Sciatic nerve (tissue), 2 donors: ENCODE data around the gene MS4A1. TPM values are rescaled to one million over a fixed set of nuclear protein-coding genes. Genes with fewer than 3 reads are reported as not detected.
"Not testable (repeated sequence)": the region's sequence is repeated elsewhere in the genome, so short reads cannot be mapped to it uniquely, and the experiment has no call there.

Source experiments
- ATAC-seq: fragments of 200-7000 bp; cut with Tn5 transposase; one replicate; pipeline ENCODE4 v1.9.1; 2020; ENCODE audit warnings: mild to moderate bottlenecking, moderate library complexity
- DNase-seq: peaks from one replicate; pipeline ENCODE4 v3.0.0-alpha.2; 2020; ENCODE audit warnings: low spot score
- intact Hi-C: fragments of 100-400 bp; cut with DNase I; formaldehyde crosslinking; loops from one replicate; pipeline ENCODE4 v1.14.2; 2022
- total RNA-seq: library from RNA; stranded (reverse); fragmentation: NEBNext Ultra II Directional; extraction: Animal tissue kit (Norgen Biotek cat#: 25700); gene quantifications from one replicate; pipeline ENCODE4 v1.2.1, GENCODE V29; 2021
- donor health status: DM: no; HTN: no; CAD: no.
- donor health status: DM: no; HTN: no; CAD: no.

The MS4A1 gene
- 2.5 TPM for total RNA-seq

- ATAC-seq, result no peak
- intact Hi-C loops, result no loop called here
- DNase-seq, result no peak
These were observed at the start of gene MS4A1 for GRCh38 chr11:60455531-60456042. Gene MS4A1, plus strand, starts transcription at chr11:60455847. Its CDS starts 6,528 bp downstream, at chr11:60462375.

DNA sequence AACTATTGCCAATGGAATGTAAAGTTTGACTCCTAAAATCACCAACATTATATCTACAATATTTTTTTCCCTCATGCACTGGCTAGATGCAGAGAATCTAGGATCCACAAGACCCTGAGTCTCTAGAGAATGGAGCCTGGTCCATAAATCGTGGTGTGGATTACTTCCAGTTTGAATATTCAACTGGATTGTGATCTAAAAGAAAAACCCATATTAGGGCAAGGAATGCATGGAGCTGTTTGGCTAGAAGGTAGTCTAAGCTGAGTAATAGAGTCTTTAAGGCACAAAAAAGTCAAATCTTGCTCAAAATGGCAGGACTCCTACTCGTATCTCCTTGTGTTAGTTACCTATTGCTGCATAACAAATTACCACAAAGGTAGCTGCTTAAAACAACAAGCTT lies 35.6 kb upstream of the MS4A1 start:
- DNase-seq (no peak), ATAC-seq (no peak)
- intact Hi-C loops, result no loop called here

DNA sequence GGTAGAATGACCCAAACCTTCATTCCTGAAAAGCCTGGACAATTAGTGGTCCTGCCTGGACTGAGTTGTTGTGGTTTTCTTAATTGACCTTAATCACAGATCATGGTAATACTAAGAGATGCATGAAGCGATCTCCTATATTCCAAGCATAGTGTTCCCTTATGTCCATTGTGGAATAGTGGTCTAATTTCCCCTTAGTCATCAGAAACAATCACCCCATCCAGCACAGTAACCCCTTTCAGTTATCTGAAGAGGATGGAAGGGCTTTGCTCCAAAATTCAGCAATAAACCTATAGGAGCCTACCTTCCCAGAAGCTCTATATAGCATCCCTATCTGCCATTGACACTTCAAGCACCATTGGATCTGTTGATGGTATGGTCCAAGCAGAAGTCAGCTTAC lies 33.0 kb upstream of the MS4A1 start:
- DNase-seq (no peak), ATAC-seq (no peak)
- intact Hi-C loops, result no loop called here

DNA sequence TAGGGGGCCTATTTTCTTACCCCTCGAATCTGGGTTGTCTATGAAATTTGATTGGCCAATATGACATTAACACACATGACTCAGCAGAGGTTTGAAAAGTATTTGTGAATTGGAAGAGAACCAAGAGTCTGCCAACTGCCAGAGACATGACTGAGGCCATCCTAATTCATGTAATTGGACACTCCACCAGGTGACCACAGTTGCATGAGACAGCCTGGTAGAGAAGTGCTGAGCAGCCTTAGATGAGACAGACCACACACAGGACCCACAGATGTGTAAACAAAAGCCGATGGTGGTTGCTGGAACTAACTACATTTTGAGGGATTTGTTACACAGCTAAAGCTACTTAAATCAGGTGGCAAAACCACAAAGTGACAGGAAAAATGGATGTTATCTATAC lies 27.1 kb upstream of the MS4A1 start:
- ATAC-seq (no peak), DNase-seq (no peak)
- intact Hi-C loops, result no loop called here

DNA sequence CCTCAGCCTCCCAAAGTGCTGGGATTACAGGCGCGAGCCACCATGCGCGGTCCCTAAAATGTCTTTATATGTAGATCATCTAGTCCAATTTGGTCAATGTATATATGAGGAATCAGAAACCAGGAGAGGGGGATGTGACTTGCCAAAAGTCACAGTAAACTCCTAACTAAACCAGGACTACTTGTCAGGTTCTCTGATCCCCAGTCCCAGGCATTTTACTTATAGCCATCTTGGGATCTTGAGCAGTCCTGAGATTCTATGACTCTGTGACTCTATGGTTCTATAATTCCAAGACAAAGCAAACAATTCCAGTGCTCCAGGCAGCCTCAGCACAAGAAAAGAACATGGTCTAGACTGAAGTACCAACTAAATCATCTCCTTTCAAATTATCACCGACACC lies 26.4 kb upstream of the MS4A1 start, which contains the start of gene MS4A5:
TSS of gene MS4A5 (plus strand) at position 301 of the 400 bp plus-strand sequence. CDS start 103 bp downstream, outside the sequence.
- intact Hi-C loops, result no loop called here
- no peak for ATAC-seq

GRCh38 chr11:60431251-60431650 lies 24.4 kb upstream of the MS4A1 start:
- intact Hi-C loops, result no loop called here
- no peak for DNase-seq
- ATAC-seq, result no peak

More for the DNA sequence above, 26.4 kb upstream of the MS4A1 start, which contains the start of gene MS4A5:
- DNase-seq, result no peak

- no peak for ATAC-seq
- no peak for DNase-seq
- intact Hi-C loops, result no loop called here
These were observed 22.2 kb upstream of the MS4A1 start for GRCh38 chr11:60433401-60433800.

- ATAC-seq (no peak), DNase-seq (no peak)
- intact Hi-C loops, result no loop called here
These were observed 8.6 kb upstream of the MS4A1 start for GRCh38 chr11:60447070-60447469.

- intact Hi-C loops, result no loop called here
- no peak for DNase-seq
- no peak for ATAC-seq
These were observed 7.8 kb upstream of the MS4A1 start for GRCh38 chr11:60447846-60448245.

DNA sequence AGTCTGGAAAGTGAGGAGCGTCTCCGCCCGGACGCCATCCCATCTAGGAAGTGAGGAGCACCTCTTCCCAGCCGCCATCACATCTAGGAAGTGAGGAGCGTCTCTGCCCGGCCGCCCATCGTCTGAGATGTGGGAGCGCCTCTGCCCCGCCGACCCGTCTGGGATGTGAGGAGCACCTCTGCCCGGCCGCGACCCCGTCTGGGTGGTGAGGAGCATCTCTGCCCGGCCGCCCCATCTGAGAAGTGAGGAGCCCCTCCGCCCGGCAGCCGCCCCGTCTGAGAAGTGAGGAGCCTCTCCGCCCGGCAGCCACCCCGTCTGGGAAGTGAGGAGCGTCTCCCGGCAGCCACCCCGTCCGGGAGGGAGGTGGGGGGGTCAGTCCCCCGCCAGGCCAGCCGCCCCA lies 4.5 kb upstream of the MS4A1 start:
- DNase-seq, ATAC-seq, intact Hi-C loops: not testable (repeated sequence)

- intact Hi-C loops, result no loop called here
- DNase-seq (no peak), ATAC-seq (no peak)
These were observed 1.4 kb upstream of the MS4A1 start for GRCh38 chr11:60454212-60454611.

DNA sequence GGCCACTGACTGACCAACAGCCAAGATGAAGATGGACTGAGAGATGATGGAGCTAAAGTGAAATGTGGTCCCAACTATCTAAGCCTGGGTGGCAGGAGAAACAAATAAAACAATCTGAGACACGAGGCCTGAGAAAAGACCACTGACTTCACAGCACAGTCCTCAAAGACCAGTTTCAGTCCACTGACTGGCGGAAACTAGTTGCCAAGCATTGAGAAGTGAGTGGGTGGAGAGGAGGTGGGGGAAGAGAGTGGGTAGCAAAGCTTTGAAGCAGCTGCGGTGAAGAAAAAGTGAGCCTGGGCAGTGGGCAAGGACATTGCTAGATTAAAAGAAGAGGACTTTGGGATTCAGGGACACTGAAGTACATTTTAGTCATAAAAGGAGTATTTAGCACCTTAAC lies 1.9 kb downstream of the MS4A1 start:
- intact Hi-C loops, result no loop called here
- ATAC-seq (no peak), DNase-seq (no peak)

DNA sequence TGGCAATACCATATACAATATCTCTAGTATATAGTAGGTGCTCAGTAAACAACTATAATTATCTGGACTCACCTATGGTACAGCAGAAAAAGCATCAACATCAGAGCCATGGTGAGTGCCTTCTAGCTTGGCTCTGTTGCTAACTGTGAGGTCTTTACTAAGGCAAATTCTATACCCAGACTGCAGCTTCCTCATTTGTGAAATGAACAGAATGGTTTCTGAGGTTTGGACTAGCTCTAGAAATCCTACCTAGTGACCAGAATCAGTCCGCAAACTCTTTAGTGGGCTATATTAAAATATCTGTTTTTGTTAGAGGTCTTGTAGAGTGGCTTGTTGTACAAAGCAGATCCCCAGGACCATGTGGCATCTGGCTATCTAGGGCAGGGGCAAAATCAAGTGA lies 3.7 kb downstream of the MS4A1 start:
- ATAC-seq, result no peak
- intact Hi-C loops, result no loop called here
- DNase-seq, result no peak

GRCh38 chr11:60468829-60469228 lies 13.2 kb downstream of the MS4A1 start:
- DNase-seq (no peak), ATAC-seq (no peak)
- intact Hi-C loops, result no loop called here

DNA sequence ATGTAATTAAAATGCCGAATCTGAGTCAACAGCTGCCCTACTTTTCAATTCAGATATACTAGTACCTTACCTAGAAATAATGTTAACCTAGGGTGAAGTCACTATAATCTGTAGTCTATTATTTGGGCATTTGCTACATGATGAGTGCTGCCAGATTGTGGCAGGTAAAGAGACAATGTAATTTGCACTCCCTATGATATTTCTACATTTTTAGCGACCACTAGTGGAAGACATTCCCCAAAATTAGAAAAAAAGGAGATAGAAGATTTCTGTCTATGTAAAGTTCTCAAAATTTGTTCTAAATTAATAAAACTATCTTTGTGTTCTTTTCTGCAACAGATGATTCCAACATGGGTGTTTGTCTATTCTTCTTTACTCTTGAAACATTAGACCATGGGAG lies 14.1 kb downstream of the MS4A1 start:
- ATAC-seq (no peak), DNase-seq (no peak)
- intact Hi-C loops, result no loop called here

DNA sequence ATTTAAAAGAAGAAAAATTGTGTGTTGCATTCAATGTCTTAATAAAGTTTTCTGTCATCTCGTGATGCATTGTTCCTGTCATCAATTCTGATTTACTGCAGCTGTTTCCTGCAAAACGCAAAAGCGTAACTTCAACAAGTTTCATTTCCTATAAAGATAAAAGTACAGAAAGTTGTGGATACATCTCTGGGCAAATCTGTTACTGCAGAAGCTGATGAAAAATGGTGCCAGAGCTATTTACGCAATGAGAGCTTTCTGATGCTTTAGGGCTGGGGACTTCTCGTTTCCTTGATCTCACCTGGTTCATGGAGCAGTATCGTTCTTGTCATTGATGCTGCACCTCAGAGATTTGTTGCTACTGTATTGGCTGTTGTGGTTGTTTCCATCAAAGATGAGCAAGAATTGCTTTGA lies 21.4 kb downstream of the MS4A1 start:
- intact Hi-C loops, result no loop called here

GRCh38 chr11:60482361-60482760 lies 26.7 kb downstream of the MS4A1 start:
- peak; percentile 41 for ATAC-seq
- no peak for DNase-seq
- intact Hi-C loops, result no loop called here

More for the DNA sequence above, 21.4 kb downstream of the MS4A1 start:
- DNase-seq (no peak), ATAC-seq (peak; percentile 44)

GRCh38 chr11:60485987-60486386 lies 30.3 kb downstream of the MS4A1 start:
- intact Hi-C loops, result no loop called here
- ATAC-seq, result peak; percentile 34
- DNase-seq, result no peak

GRCh38 chr11:60492488-60493009 lies 36.9 kb downstream of the MS4A1 start, which contains the start of gene MS4A12:
Gene MS4A12, plus strand, starts transcription at chr11:60492778. Its CDS starts 4,541 bp downstream, at chr11:60497319.
- no peak for ATAC-seq
- intact Hi-C loops, result no loop called here
- DNase-seq, result no peak

DNA sequence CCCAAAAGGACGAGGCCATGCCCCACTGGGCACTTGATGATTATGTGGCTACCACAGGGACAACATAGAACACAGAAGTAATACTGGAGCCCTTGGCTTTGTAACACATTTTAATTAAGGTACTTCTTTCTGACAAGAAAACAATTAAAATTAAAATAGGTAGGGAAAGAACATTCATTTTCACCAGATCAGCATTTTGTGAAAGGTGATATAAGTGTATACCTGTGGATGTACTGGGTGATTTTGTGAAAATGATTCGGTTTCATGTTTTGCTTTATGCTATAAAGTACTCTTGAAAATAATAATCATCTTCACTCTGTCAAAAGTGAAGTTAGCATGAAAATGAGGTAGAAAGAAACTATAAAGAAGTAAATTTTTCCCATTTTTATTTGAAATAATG lies 37.8 kb downstream of the MS4A1 start:
- intact Hi-C loops, result no loop called here
- no peak for DNase-seq
- ATAC-seq, result no peak

DNA sequence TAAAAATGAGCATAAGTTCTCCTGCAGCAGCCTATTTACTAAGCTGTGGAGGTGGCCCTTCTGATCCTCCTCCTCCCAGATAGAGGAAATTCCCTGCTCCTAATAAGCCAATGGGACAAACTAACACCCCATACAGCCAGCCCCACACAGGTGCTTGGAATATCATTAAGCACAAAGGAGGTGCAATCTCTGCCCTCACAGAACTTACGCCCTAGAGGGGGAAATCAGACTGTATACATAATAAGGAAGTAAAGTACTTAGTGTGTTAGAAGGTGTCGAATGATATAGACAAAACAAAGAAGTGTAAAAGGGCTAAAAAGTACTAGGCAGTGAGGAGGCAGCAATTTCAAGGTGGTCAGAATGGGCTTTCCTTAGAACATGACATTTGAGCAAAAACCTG lies 42.8 kb downstream of the MS4A1 start:
- intact Hi-C loops, result no loop called here
- no peak for DNase-seq

More for the DNA sequence above, 42.8 kb downstream of the MS4A1 start:
- no peak for ATAC-seq
